ENCODE measurements around the gene KCNJ6. TPM values are rescaled to one million over a fixed set of nuclear protein-coding genes. Genes with fewer than 3 reads are reported as not detected.

KCNJ6 gene
- total RNA-seq, 1 donor, result 0.36 TPM

- Histone ChIP-seq H3K9me3 (ENCODE audit: low read depth, low read length) (no peaks in the 10 kb centered on the region), H3K27ac (ENCODE audit: low read depth, low read length) (no peak overlapping the region), H2AFZ (ENCODE audit: low read length) (no peak overlapping the region), H3K4me2 (ENCODE audit: insufficient read depth, low read length) (no peak overlapping the region), H3K4me3 (ENCODE audit: insufficient read depth, low read length) (no peak overlapping the region), H3K4me1 (ENCODE audit: insufficient read depth, low read length) (peaks cover 4% of the 10 kb centered on the region), H3K79me2 (ENCODE audit: insufficient read depth, low read length) (no peaks in the 10 kb centered on the region), H3K27me3 (ENCODE audit: insufficient read depth, low read length) (peaks cover 23% of the 10 kb centered on the region), H4K20me1 (ENCODE audit: insufficient read depth, low read length) (no peaks in the 10 kb centered on the region), H3K36me3 (ENCODE audit: insufficient read depth, low read length) (no peaks in the 10 kb centered on the region)
- peak; percentile 54 for DNase-seq (ENCODE audit: insufficient read length, low spot score, missing footprints)
- no peak for TF ChIP-seq CTCF (IDR thresholded peaks at IDR 0.05; ENCODE audit: extremely low read depth, low read depth, low read length)
Observed at GRCh38 chr21:37619464-37619974, 296.7 kb downstream of the KCNJ6 start.

- Histone ChIP-seq H3K27ac (ENCODE audit: low read depth, low read length) (no peak overlapping the region), H3K4me1 (ENCODE audit: insufficient read depth, low read length) (peaks cover 4% of the 10 kb centered on the region), H3K79me2 (ENCODE audit: insufficient read depth, low read length) (no peaks in the 10 kb centered on the region), H2AFZ (ENCODE audit: low read length) (no peak overlapping the region), H3K36me3 (ENCODE audit: insufficient read depth, low read length) (no peaks in the 10 kb centered on the region), H4K20me1 (ENCODE audit: insufficient read depth, low read length) (no peaks in the 10 kb centered on the region), H3K9me3 (ENCODE audit: low read depth, low read length) (no peaks in the 10 kb centered on the region), H3K4me3 (ENCODE audit: insufficient read depth, low read length) (no peak overlapping the region), H3K27me3 (ENCODE audit: insufficient read depth, low read length) (peaks cover 21% of the 10 kb centered on the region), H3K4me2 (ENCODE audit: insufficient read depth, low read length) (no peak overlapping the region)
- TF ChIP-seq CTCF (IDR thresholded peaks at IDR 0.05; ENCODE audit: extremely low read depth, low read depth, low read length), result no peak
- no peak for DNase-seq (ENCODE audit: insufficient read length, low spot score, missing footprints)
Observed at GRCh38 chr21:37618081-37618480, 298.2 kb downstream of the KCNJ6 start.

- Histone ChIP-seq H4K20me1 (ENCODE audit: insufficient read depth, low read length) (no peaks in the 10 kb centered on the region), H3K4me1 (ENCODE audit: insufficient read depth, low read length) (peaks cover 4% of the 10 kb centered on the region), H3K4me3 (ENCODE audit: insufficient read depth, low read length) (no peak overlapping the region), H3K27me3 (ENCODE audit: insufficient read depth, low read length) (peaks cover 23% of the 10 kb centered on the region), H3K79me2 (ENCODE audit: insufficient read depth, low read length) (no peaks in the 10 kb centered on the region), H3K27ac (ENCODE audit: low read depth, low read length) (no peak overlapping the region), H3K9me3 (ENCODE audit: low read depth, low read length) (no peaks in the 10 kb centered on the region), H3K36me3 (ENCODE audit: insufficient read depth, low read length) (no peaks in the 10 kb centered on the region), H2AFZ (ENCODE audit: low read length) (no peak overlapping the region), H3K4me2 (ENCODE audit: insufficient read depth, low read length) (no peak overlapping the region)
- no peak for DNase-seq (ENCODE audit: insufficient read length, low spot score, missing footprints)
- no peak for TF ChIP-seq CTCF (IDR thresholded peaks at IDR 0.05; ENCODE audit: extremely low read depth, low read depth, low read length)
Observed at GRCh38 chr21:37615962-37616361, 300.3 kb downstream of the KCNJ6 start.

- H3K27me3 ChIP-seq (ENCODE audit: insufficient read depth, low read length), result peaks cover 28% of the 10 kb centered on the region
- H3K79me2 ChIP-seq (ENCODE audit: insufficient read depth, low read length), result no peaks in the 10 kb centered on the region
- H3K4me2 ChIP-seq (ENCODE audit: insufficient read depth, low read length), result no peak overlapping the region
- no peaks in the 10 kb centered on the region for H4K20me1 ChIP-seq (ENCODE audit: insufficient read depth, low read length)
- no peak overlapping the region for H2AFZ ChIP-seq (ENCODE audit: low read length)
- TF ChIP-seq CTCF (IDR thresholded peaks at IDR 0.05; ENCODE audit: extremely low read depth, low read depth, low read length), result no peak
- no peaks in the 10 kb centered on the region for H3K36me3 ChIP-seq (ENCODE audit: insufficient read depth, low read length)
- no peak overlapping the region for H3K27ac ChIP-seq (ENCODE audit: low read depth, low read length)
- no peak for DNase-seq (ENCODE audit: insufficient read length, low spot score, missing footprints)
- H3K9me3 ChIP-seq (ENCODE audit: low read depth, low read length), result no peaks in the 10 kb centered on the region
- H3K4me1 ChIP-seq (ENCODE audit: insufficient read depth, low read length), result peaks cover 4% of the 10 kb centered on the region
- no peak overlapping the region for H3K4me3 ChIP-seq (ENCODE audit: insufficient read depth, low read length)
Observed at GRCh38 chr21:37614351-37614875, 301.8 kb downstream of the KCNJ6 start.
